SJSA1 (cell line): Measurements from ENCODE around the gene NHEJ1. TPM values are rescaled to one million over a fixed set of nuclear protein-coding genes. Genes with fewer than 3 reads are reported as not detected.

Source experiments
- DNase-seq, 2 experiments: peaks; one replicate each; pipeline ENCODE4 v3.0.0-alpha.2; 2015 to 2020; ENCODE audit warnings: low spot score in 2 of 2, low read depth in 1 of 2
- H3K27ac ChIP-seq: fragments of 250-450 bp; sonication (Bioruptor Pico); 2 replicates; pipeline ENCODE4 v1.5.1; 2020; ENCODE audit warnings: mild to moderate bottlenecking, moderate library complexity
- H3K27me3 ChIP-seq: fragments of 250-450 bp; sonication (Bioruptor Pico); replicated peaks from 2 replicates; pipeline ENCODE4 v1.5.1; 2020; ENCODE audit warnings: mild to moderate bottlenecking, moderate library complexity
- H3K36me3 ChIP-seq: fragments of 250-450 bp; sonication (Bioruptor Pico); 2 replicates; pipeline ENCODE4 v1.5.1; 2020; ENCODE audit warnings: mild to moderate bottlenecking
- H3K4me1 ChIP-seq: fragments of 250-450 bp; sonication (Bioruptor Pico); replicated peaks from 2 replicates; pipeline ENCODE4 v1.6.1; 2021; ENCODE audit warnings: mild to moderate bottlenecking
- H3K4me3 ChIP-seq: fragments of 250-450 bp; sonication (Bioruptor Pico); 2 replicates; pipeline ENCODE4 v1.5.1; 2020; ENCODE audit warnings: mild to moderate bottlenecking
- H3K9me3 ChIP-seq: fragments of 250-450 bp; sonication (Bioruptor Pico); replicated peaks from 2 replicates; pipeline ENCODE4 v1.5.1; 2020; ENCODE audit warnings: mild to moderate bottlenecking
- total RNA-seq: library from RNA; depleted of rRNA; stranded (reverse); fragments of >200 nt; shearing (Covaris generic); gene quantifications from 2 replicates; pipeline ENCODE4 v1.2.3, GENCODE V29; 2014

Gene NHEJ1
- total RNA-seq, 1 experiment from 2014 or later = 15.4 TPM

- Histone ChIP-seq H3K4me3 (no peak overlapping the region), H3K27ac (no peak overlapping the region), H3K9me3 (no peaks in the 10 kb centered on the region), H3K36me3 (no peaks in the 10 kb centered on the region), H3K27me3 (no peaks in the 10 kb centered on the region), H3K4me1 (no peaks in the 10 kb centered on the region)
- DNase-seq = no peak
These were observed 71.3 kb downstream of the NHEJ1 start for GRCh38 chr2:219089330-219089729.

- H3K27ac ChIP-seq = no peak overlapping the region
- H3K4me1 ChIP-seq = no peaks in the 10 kb centered on the region
- no peak overlapping the region for H3K4me3 ChIP-seq
- no peaks in the 10 kb centered on the region for H3K9me3 ChIP-seq
- no peaks in the 10 kb centered on the region for H3K36me3 ChIP-seq
- no peak for DNase-seq
- no peaks in the 10 kb centered on the region for H3K27me3 ChIP-seq
These were observed 72.8 kb downstream of the NHEJ1 start for GRCh38 chr2:219087848-219088247.

- no peak overlapping the region for H3K4me3 ChIP-seq
These were observed 73.3 kb downstream of the NHEJ1 start for GRCh38 chr2:219087361-219087760.

GRCh38 chr2:219086196-219086595 is 74.4 kb downstream of the NHEJ1 start:
- no peaks in the 10 kb centered on the region for H3K36me3 ChIP-seq
- no peak overlapping the region for H3K4me3 ChIP-seq
- H3K4me1 ChIP-seq = no peaks in the 10 kb centered on the region
- H3K9me3 ChIP-seq = no peaks in the 10 kb centered on the region
- no peak overlapping the region for H3K27ac ChIP-seq
- no peaks in the 10 kb centered on the region for H3K27me3 ChIP-seq
- no peak for DNase-seq

More at GRCh38 chr2:219087361-219087760, 73.3 kb downstream of the NHEJ1 start:
- Histone ChIP-seq H3K9me3 (no peaks in the 10 kb centered on the region), H3K27ac (no peak overlapping the region), H3K27me3 (no peaks in the 10 kb centered on the region), H3K36me3 (no peaks in the 10 kb centered on the region), H3K4me1 (no peaks in the 10 kb centered on the region)
- no peak for DNase-seq

- no peak overlapping the region for H3K27ac ChIP-seq
- H3K27me3 ChIP-seq = no peaks in the 10 kb centered on the region
- no peak for DNase-seq
- no peak overlapping the region for H3K4me3 ChIP-seq
- H3K36me3 ChIP-seq = no peaks in the 10 kb centered on the region
- no peaks in the 10 kb centered on the region for H3K4me1 ChIP-seq
- H3K9me3 ChIP-seq = no peaks in the 10 kb centered on the region
These were observed 75.8 kb downstream of the NHEJ1 start for GRCh38 chr2:219084791-219085190.

- Histone ChIP-seq H3K9me3 (no peaks in the 10 kb centered on the region), H3K36me3 (no peaks in the 10 kb centered on the region), H3K4me3 (no peak overlapping the region), H3K27ac (no peak overlapping the region), H3K4me1 (no peaks in the 10 kb centered on the region), H3K27me3 (no peaks in the 10 kb centered on the region)
- DNase-seq = no peak
These were observed 78.2 kb downstream of the NHEJ1 start for GRCh38 chr2:219082332-219082958.

- H3K4me3 ChIP-seq = no peak overlapping the region
- H3K27ac ChIP-seq = no peak overlapping the region
- H3K9me3 ChIP-seq = no peaks in the 10 kb centered on the region
- DNase-seq = no peak
- no peaks in the 10 kb centered on the region for H3K36me3 ChIP-seq
- no peaks in the 10 kb centered on the region for H3K27me3 ChIP-seq
- no peaks in the 10 kb centered on the region for H3K4me1 ChIP-seq
These were observed 78.8 kb downstream of the NHEJ1 start for GRCh38 chr2:219081701-219082331.

- no peak overlapping the region for H3K27ac ChIP-seq
- no peaks in the 10 kb centered on the region for H3K36me3 ChIP-seq
- no peaks in the 10 kb centered on the region for H3K4me1 ChIP-seq
These were observed 79.5 kb downstream of the NHEJ1 start for GRCh38 chr2:219081096-219081495.

GRCh38 chr2:219079417-219079816 is 81.2 kb downstream of the NHEJ1 start:
- Histone ChIP-seq H3K9me3 (no peaks in the 10 kb centered on the region), H3K27ac (no peak overlapping the region), H3K36me3 (0 out of 2 replicates have a peak, but pooled peaks cover 3% of the 10 kb centered on the region), H3K4me3 (no peak overlapping the region), H3K27me3 (no peaks in the 10 kb centered on the region), H3K4me1 (no peaks in the 10 kb centered on the region)
- DNase-seq = no peak

More at GRCh38 chr2:219081096-219081495, 79.5 kb downstream of the NHEJ1 start:
- H3K27me3 ChIP-seq = no peaks in the 10 kb centered on the region
- H3K4me3 ChIP-seq = no peak overlapping the region
- DNase-seq = no peak
- H3K9me3 ChIP-seq = no peaks in the 10 kb centered on the region

- Histone ChIP-seq H3K27me3 (no peaks in the 10 kb centered on the region), H3K9me3 (no peaks in the 10 kb centered on the region), H3K36me3 (0 out of 2 replicates have a peak, but pooled peaks cover 3% of the 10 kb centered on the region), H3K27ac (no peak overlapping the region), H3K4me1 (no peaks in the 10 kb centered on the region), H3K4me3 (no peak overlapping the region)
- no peak for DNase-seq
These were observed 81.7 kb downstream of the NHEJ1 start for GRCh38 chr2:219078951-219079350.

- Histone ChIP-seq H3K27me3 (no peaks in the 10 kb centered on the region), H3K36me3 (0 out of 2 replicates have a peak, but pooled peaks cover 3% of the 10 kb centered on the region), H3K27ac (no peak overlapping the region), H3K9me3 (no peaks in the 10 kb centered on the region), H3K4me3 (no peak overlapping the region), H3K4me1 (no peaks in the 10 kb centered on the region)
- no peak for DNase-seq
These were observed 82.5 kb downstream of the NHEJ1 start for GRCh38 chr2:219078126-219078525.

- no peak overlapping the region for H3K27ac ChIP-seq
- no peak for DNase-seq
- H3K36me3 ChIP-seq = 0 out of 2 replicates have a peak, but pooled peaks cover 3% of the 10 kb centered on the region
- H3K27me3 ChIP-seq = no peaks in the 10 kb centered on the region
- H3K4me3 ChIP-seq = no peak overlapping the region
- H3K9me3 ChIP-seq = no peaks in the 10 kb centered on the region
- no peaks in the 10 kb centered on the region for H3K4me1 ChIP-seq
These were observed 84.4 kb downstream of the NHEJ1 start for GRCh38 chr2:219076253-219076652.

GRCh38 chr2:219073413-219074129 is 87.0 kb downstream of the NHEJ1 start:
- DNase-seq = no peak
- Histone ChIP-seq H3K4me1 (no peaks in the 10 kb centered on the region), H3K9me3 (no peaks in the 10 kb centered on the region), H3K27me3 (peaks cover 4% of the 10 kb centered on the region), H3K27ac (no peak overlapping the region), H3K4me3 (no peak overlapping the region), H3K36me3 (0 out of 2 replicates have a peak, but pooled peaks cover 3% of the 10 kb centered on the region)

GRCh38 chr2:219072741-219073250 is 87.8 kb downstream of the NHEJ1 start:
- peaks cover 4% of the 10 kb centered on the region for H3K27me3 ChIP-seq
- H3K36me3 ChIP-seq = 0 out of 2 replicates have a peak, but pooled peaks cover 3% of the 10 kb centered on the region
- no peak for DNase-seq
- no peaks in the 10 kb centered on the region for H3K4me1 ChIP-seq
- H3K4me3 ChIP-seq = no peak overlapping the region
- H3K27ac ChIP-seq = no peak overlapping the region
- no peaks in the 10 kb centered on the region for H3K9me3 ChIP-seq
